GM12801 (cell line): Measurements from ENCODE around the gene FHL3.

Experiments
- CTCF ChIP-seq: IDR thresholded peaks from one replicate; pipeline ENCODE4 v1.5.1; 2011; ENCODE audit warnings: control low read depth; ENCODE audit not compliant: insufficient read length; ENCODE audit errors: extremely low read depth

FHL3 gene

GRCh38 chr1:38022810-38023209 is 17.5 kb upstream of the FHL3 start:
- no peak for TF ChIP-seq CTCF

GRCh38 chr1:38021969-38022368 is 16.7 kb upstream of the FHL3 start:
- no peak for TF ChIP-seq CTCF

GRCh38 chr1:38020396-38020795 is 15.1 kb upstream of the FHL3 start:
- TF ChIP-seq CTCF, result no peak

GRCh38 chr1:38018864-38019343 is 13.6 kb upstream of the FHL3 start:
- no peak for TF ChIP-seq CTCF

- no peak for TF ChIP-seq CTCF
Observed at GRCh38 chr1:38015978-38016725, 10.8 kb upstream of the FHL3 start.

GRCh38 chr1:38014724-38015424 is 9.6 kb upstream of the FHL3 start:
- TF ChIP-seq CTCF, result no peak

GRCh38 chr1:38014171-38014570 is 8.9 kb upstream of the FHL3 start:
- no peak for TF ChIP-seq CTCF
